ENCODE data around the gene POU6F2. TPM values are rescaled to one million over a fixed set of nuclear protein-coding genes. Genes with fewer than 3 reads are reported as not detected.

Gene POU6F2
- total and polyA plus RNA-seq, 5 donors from 2014 or later, result not detected

DNA sequence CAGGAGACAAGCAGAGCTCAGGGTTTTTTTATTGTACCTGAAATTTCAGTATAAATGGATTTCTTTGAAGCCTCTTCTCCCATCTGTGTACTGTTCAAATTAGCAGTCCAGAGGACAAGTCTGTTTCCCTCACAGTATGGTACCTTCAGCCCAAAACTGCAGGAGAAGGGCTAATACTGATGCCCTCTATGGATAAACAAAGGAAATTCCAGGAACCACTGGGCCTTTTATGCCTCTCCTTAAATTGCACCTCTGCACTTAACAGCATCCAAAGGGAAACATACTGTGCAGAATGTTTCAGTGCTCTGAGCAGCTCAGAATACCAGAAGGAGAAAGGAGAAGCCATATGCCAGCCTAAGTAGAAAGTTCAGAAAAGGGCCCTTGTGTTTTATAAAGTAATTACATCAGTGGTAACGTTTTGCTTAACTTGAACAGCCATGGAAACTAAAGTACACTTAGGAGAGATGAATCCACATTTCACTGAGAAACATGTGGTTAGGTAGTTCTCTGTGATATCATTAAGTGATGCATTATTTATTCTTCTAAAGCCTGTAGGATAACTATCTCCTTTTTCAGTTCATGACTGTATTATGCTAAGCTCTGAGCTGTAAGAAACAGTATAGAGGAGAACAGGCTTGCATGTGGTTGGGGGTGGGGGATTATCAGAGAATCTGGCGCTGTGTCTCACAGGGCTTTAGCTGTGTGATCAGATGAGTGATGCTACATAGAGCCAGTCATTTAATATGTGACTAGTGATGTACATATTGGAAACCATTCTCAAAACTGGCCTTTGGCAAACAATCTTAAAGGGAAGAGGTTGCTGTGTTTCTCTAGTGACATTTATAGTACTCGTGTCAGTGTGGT lies 111.3 kb downstream of the POU6F2 start:
- no peaks in the 10 kb centered on the region for H3K36me3 Mint-ChIP-seq
- DNase-seq (no peak), ATAC-seq (ENCODE audit: low read depth in 2 of 2) (no peak)
- peaks cover 0 to 2% (median 0%) of the 10 kb centered on the region in 7 donors for H3K9me3 Mint-ChIP-seq
- H3K27me3 Mint-ChIP-seq, result peaks cover 4% of the 10 kb centered on the region
- Histone ChIP-seq H3K9me3 (ENCODE audit: control insufficient read depth in 2 of 2, low read length in 2 of 2) (no peaks in the 10 kb centered on the region), H3K4me1 (ENCODE audit: control insufficient read depth, insufficient read depth, low read length, poor library complexity, severe bottlenecking) (no peaks in the 10 kb centered on the region), H3K36me3 (ENCODE audit: control insufficient read depth, insufficient read depth, low read length) (no peaks in the 10 kb centered on the region), H3K4me3 (ENCODE audit: low read depth, low read length) (no peak overlapping the region), H3K27me3 (ENCODE audit: control insufficient read depth, insufficient read depth, low read length) (no peaks in the 10 kb centered on the region), H3K27ac (ENCODE audit: insufficient read depth, low read length, poor library complexity, severe bottlenecking) (no peak overlapping the region)
- peak overlapping the region in 1 of 3 donors; percentile 27 for H3K27ac Mint-ChIP-seq
- H3K4me3 Mint-ChIP-seq, result no peak overlapping the region
- H3K4me1 Mint-ChIP-seq, result no peaks in the 10 kb centered on the region

DNA sequence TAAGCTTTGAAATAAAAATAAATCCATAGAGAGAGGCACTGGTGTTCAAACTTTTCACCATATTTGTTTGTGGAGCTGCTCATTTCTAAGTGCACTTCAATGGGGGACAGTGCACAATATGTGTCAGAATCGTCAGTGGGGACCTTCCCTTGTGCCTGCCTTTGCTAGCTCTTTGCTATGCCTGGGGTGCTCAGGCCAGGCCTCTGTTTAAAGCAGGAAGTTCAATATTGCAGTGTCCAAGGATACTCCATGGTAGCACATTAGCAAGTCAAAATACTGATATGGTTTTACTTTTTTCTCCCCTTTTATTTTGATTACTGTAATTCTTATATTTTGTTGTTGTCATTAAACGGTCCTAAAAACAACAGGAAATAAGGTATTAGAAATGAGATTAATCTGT lies 113.4 kb downstream of the POU6F2 start:
- Mint-ChIP-seq H3K4me3 (no peak overlapping the region), H3K9me3 (peaks cover 0 to 2% (median 0%) of the 10 kb centered on the region in 7 donors), H3K27ac (no peak overlapping the region), H3K4me1 (no peaks in the 10 kb centered on the region), H3K36me3 (no peaks in the 10 kb centered on the region), H3K27me3 (peaks cover 1% of the 10 kb centered on the region)
- Histone ChIP-seq H3K27me3 (ENCODE audit: control insufficient read depth, insufficient read depth, low read length) (no peaks in the 10 kb centered on the region), H3K4me1 (ENCODE audit: control insufficient read depth, insufficient read depth, low read length, poor library complexity, severe bottlenecking) (no peaks in the 10 kb centered on the region), H3K9me3 (ENCODE audit: control insufficient read depth in 2 of 2, low read length in 2 of 2) (no peaks in the 10 kb centered on the region), H3K36me3 (ENCODE audit: control insufficient read depth, insufficient read depth, low read length) (no peaks in the 10 kb centered on the region), H3K4me3 (ENCODE audit: low read depth, low read length) (no peak overlapping the region), H3K27ac (ENCODE audit: insufficient read depth, low read length, poor library complexity, severe bottlenecking) (no peak overlapping the region)
- ATAC-seq (ENCODE audit: low read depth in 2 of 2) (no peak), DNase-seq (no peak)

DNA sequence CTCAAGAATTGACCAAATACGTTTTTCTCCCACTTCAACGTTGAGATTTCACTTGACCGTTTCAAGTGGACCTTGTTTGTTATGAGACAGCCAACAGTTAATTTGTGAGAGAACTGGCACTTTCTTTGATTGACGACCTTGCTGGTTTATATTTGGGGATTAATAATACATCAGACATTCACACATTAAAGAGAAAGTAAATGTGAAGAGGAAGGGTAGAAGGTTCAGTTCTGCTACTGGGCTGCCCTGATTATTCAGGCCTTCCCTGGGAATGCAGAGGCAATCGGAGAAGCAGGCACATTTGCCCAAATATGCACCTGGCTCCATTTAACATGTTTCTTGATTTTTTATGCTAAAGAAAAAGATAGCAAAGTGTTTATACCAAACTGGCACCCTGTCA lies 114.1 kb downstream of the POU6F2 start:
- no peak overlapping the region for H3K4me3 Mint-ChIP-seq
- H3K9me3 ChIP-seq (ENCODE audit: control insufficient read depth in 2 of 2, low read length in 2 of 2), result no peaks in the 10 kb centered on the region
- H3K4me3 ChIP-seq (ENCODE audit: low read depth, low read length), result no peak overlapping the region
- no peak for DNase-seq
- no peaks in the 10 kb centered on the region for H3K4me1 Mint-ChIP-seq
- H3K36me3 ChIP-seq (ENCODE audit: control insufficient read depth, insufficient read depth, low read length), result no peaks in the 10 kb centered on the region
- H3K36me3 Mint-ChIP-seq, result no peaks in the 10 kb centered on the region
- no peak overlapping the region for H3K27ac ChIP-seq (ENCODE audit: insufficient read depth, low read length, poor library complexity, severe bottlenecking)
- H3K27ac Mint-ChIP-seq, result no peak overlapping the region
- H3K27me3 ChIP-seq (ENCODE audit: control insufficient read depth, insufficient read depth, low read length), result no peaks in the 10 kb centered on the region
- H3K27me3 Mint-ChIP-seq, result no peaks in the 10 kb centered on the region
- peaks cover 0 to 2% (median 0%) of the 10 kb centered on the region in 7 donors for H3K9me3 Mint-ChIP-seq
- ATAC-seq (ENCODE audit: low read depth in 2 of 2), result no peak
- no peaks in the 10 kb centered on the region for H3K4me1 ChIP-seq (ENCODE audit: control insufficient read depth, insufficient read depth, low read length, poor library complexity, severe bottlenecking)

DNA sequence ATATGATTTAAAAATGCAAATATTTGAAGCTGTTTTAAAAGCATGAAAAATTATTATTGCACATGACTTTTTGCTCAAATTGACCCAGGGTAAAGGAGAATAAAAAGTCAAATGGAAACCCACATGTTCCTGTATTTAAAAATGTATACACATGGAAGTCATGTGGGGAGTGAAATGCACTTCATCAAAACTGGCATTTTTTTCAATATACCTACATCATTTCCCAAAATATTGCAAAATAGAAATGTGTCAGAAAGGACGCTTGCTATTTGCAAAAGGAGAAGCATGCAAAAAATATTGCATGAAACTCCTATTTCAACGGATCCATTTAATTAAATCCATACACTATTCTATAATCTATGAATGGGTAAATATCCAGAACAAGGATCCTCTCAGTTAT lies 117.0 kb downstream of the POU6F2 start:
- Histone ChIP-seq H3K4me1 (ENCODE audit: control insufficient read depth, insufficient read depth, low read length, poor library complexity, severe bottlenecking) (no peaks in the 10 kb centered on the region), H3K27ac (ENCODE audit: insufficient read depth, low read length, poor library complexity, severe bottlenecking) (no peak overlapping the region), H3K36me3 (ENCODE audit: control insufficient read depth, insufficient read depth, low read length) (no peaks in the 10 kb centered on the region), H3K9me3 (ENCODE audit: control insufficient read depth in 2 of 2, low read length in 2 of 2) (no peaks in the 10 kb centered on the region), H3K27me3 (ENCODE audit: control insufficient read depth, insufficient read depth, low read length) (no peaks in the 10 kb centered on the region), H3K4me3 (ENCODE audit: low read depth, low read length) (no peak overlapping the region)
- no peak overlapping the region for H3K27ac Mint-ChIP-seq
- no peak overlapping the region for H3K4me3 Mint-ChIP-seq
- DNase-seq (no peak), ATAC-seq (ENCODE audit: low read depth in 2 of 2) (no peak)
- no peaks in the 10 kb centered on the region for H3K9me3 Mint-ChIP-seq
- no peaks in the 10 kb centered on the region for H3K36me3 Mint-ChIP-seq
- no peaks in the 10 kb centered on the region for H3K27me3 Mint-ChIP-seq
- H3K4me1 Mint-ChIP-seq, result no peaks in the 10 kb centered on the region

DNA sequence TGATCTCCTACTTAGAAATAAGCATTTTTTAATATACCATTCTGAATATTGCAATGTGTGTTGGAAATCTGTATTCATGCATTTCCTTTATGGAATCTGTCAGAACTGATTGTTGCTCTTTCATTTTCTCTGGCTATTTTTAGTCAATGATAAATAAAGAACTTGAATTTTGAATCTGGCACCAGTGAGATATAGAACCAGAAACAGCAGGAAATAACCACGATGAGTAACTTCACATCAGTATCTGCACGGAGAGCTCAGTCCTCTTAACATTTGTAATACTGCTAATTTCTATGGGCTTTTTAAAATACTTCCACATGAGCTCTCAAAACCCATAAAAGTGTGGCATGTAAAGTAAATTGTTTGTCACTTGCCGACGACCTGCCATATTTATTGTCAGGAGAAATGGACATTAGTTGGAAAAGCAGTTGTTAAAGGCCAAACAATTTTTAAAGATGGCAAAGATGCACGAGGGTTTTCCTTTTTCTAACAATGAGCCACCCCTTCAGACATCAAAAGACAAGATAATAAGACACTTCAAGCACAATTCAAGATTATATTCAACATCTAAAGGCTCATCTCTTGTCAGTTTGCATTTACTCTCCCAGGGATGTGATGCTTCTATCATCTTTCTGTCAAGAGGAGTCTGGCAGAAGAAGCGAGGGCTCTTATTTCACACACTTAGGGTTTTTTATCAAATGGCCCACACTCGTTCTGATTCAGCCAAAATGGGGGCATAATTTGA lies 118.3 kb downstream of the POU6F2 start:
- no peaks in the 10 kb centered on the region for H3K27me3 Mint-ChIP-seq
- ATAC-seq (ENCODE audit: low read depth in 2 of 2) (no peak), DNase-seq (no peak)
- H3K27me3 ChIP-seq (ENCODE audit: control insufficient read depth, insufficient read depth, low read length), result no peaks in the 10 kb centered on the region
- H3K9me3 ChIP-seq (ENCODE audit: control insufficient read depth in 2 of 2, low read length in 2 of 2), result no peaks in the 10 kb centered on the region
- no peaks in the 10 kb centered on the region for H3K36me3 ChIP-seq (ENCODE audit: control insufficient read depth, insufficient read depth, low read length)
- no peaks in the 10 kb centered on the region for H3K36me3 Mint-ChIP-seq
- H3K4me3 ChIP-seq (ENCODE audit: low read depth, low read length), result no peak overlapping the region
- H3K9me3 Mint-ChIP-seq, result no peaks in the 10 kb centered on the region
- H3K4me1 ChIP-seq (ENCODE audit: control insufficient read depth, insufficient read depth, low read length, poor library complexity, severe bottlenecking), result no peaks in the 10 kb centered on the region
- no peak overlapping the region for H3K27ac ChIP-seq (ENCODE audit: insufficient read depth, low read length, poor library complexity, severe bottlenecking)
- no peaks in the 10 kb centered on the region for H3K4me1 Mint-ChIP-seq
- H3K4me3 Mint-ChIP-seq, result no peak overlapping the region
- no peak overlapping the region for H3K27ac Mint-ChIP-seq

DNA sequence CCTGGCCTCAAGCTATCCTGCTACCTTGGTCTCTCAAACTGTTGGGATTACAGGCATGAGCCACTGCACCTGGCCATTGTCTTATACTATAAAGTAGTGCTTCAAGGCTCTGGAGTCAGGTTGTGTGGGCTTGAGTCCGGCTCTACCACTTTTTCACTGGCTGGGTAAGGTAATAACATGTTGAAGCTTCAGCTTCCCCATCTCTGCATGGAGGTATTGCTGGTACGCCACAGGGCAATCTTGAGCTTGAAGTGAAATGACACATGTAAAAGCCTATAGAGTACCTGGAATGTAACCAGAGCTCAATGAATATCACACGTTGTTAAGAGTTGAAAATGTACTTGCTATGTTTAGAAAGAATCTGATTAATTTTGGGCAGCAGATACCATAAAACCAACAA lies 120.8 kb downstream of the POU6F2 start:
- no peaks in the 10 kb centered on the region for H3K9me3 ChIP-seq (ENCODE audit: control insufficient read depth in 2 of 2, low read length in 2 of 2)
- Mint-ChIP-seq H3K27ac (no peak overlapping the region), H3K4me3 (no peak overlapping the region), H3K4me1 (no peaks in the 10 kb centered on the region), H3K9me3 (peaks cover 0 to 3% (median 0%) of the 10 kb centered on the region in 7 donors), H3K27me3 (no peaks in the 10 kb centered on the region), H3K36me3 (no peaks in the 10 kb centered on the region)
- H3K27me3 ChIP-seq (ENCODE audit: control insufficient read depth, insufficient read depth, low read length), result no peaks in the 10 kb centered on the region
- H3K36me3 ChIP-seq (ENCODE audit: control insufficient read depth, insufficient read depth, low read length), result no peaks in the 10 kb centered on the region
- DNase-seq, result no peak
- H3K4me3 ChIP-seq (ENCODE audit: low read depth, low read length), result no peak overlapping the region
- H3K27ac ChIP-seq (ENCODE audit: insufficient read depth, low read length, poor library complexity, severe bottlenecking), result no peak overlapping the region
- H3K4me1 ChIP-seq (ENCODE audit: control insufficient read depth, insufficient read depth, low read length, poor library complexity, severe bottlenecking), result no peaks in the 10 kb centered on the region
- no peak for ATAC-seq (ENCODE audit: low read depth in 2 of 2)

DNA sequence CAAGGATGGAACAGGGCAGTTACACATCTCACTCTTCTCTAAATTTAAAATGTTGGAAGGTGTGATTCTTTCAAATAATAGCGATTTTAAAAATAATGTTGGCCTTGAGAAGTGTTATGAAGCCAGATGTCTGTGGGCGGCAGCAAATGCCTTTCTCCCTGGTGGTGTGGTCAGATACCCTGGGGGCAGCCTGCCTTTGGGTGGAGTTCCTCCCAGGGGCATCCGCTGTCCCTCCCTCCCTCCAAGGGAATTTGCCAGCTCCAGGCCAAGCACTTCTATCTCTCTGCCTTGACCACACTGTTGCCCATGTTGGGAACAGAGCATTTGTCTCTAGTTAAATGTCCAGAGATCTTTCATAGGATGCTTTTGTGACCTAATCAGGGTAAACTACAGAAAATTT lies 121.4 kb downstream of the POU6F2 start:
- no peaks in the 10 kb centered on the region for H3K36me3 Mint-ChIP-seq
- no peak overlapping the region for H3K27ac Mint-ChIP-seq
- Histone ChIP-seq H3K36me3 (ENCODE audit: control insufficient read depth, insufficient read depth, low read length) (no peaks in the 10 kb centered on the region), H3K4me1 (ENCODE audit: control insufficient read depth, insufficient read depth, low read length, poor library complexity, severe bottlenecking) (no peaks in the 10 kb centered on the region), H3K27me3 (ENCODE audit: control insufficient read depth, insufficient read depth, low read length) (no peaks in the 10 kb centered on the region), H3K9me3 (ENCODE audit: control insufficient read depth in 2 of 2, low read length in 2 of 2) (no peaks in the 10 kb centered on the region), H3K27ac (ENCODE audit: insufficient read depth, low read length, poor library complexity, severe bottlenecking) (no peak overlapping the region), H3K4me3 (ENCODE audit: low read depth, low read length) (no peak overlapping the region)
- H3K4me3 Mint-ChIP-seq, result no peak overlapping the region
- peaks cover 0 to 3% (median 0%) of the 10 kb centered on the region in 7 donors for H3K9me3 Mint-ChIP-seq
- DNase-seq (no peak), ATAC-seq (ENCODE audit: low read depth in 2 of 2) (no peak)
- H3K4me1 Mint-ChIP-seq, result no peaks in the 10 kb centered on the region
- no peaks in the 10 kb centered on the region for H3K27me3 Mint-ChIP-seq

Measured in CD4-positive, CD25-positive, alpha-beta regulatory T cell (primary cell).